Osteocyte (in vitro differentiated cells): ENCODE results near the gene ZNF420. TPM values are rescaled to one million over a fixed set of nuclear protein-coding genes. Genes with fewer than 3 reads are reported as not detected.
"Not testable (repeated sequence)": the region's sequence is repeated elsewhere in the genome, so short reads cannot be mapped to it uniquely, and the experiment has no call there.

Source experiments
- DNase-seq: peaks from one replicate; pipeline ENCODE4 v3.0.0; 2021; ENCODE audit warnings: mixed read lengths; ENCODE audit not compliant: unreplicated experiment; ENCODE audit errors: extremely low spot score
- H3K27ac Mint-ChIP-seq: one replicate; pipeline ENCODE4 v1.8.0; 2021; ENCODE audit warnings: mild to moderate bottlenecking, mixed read lengths; ENCODE audit not compliant: unreplicated experiment
- H3K27me3 Mint-ChIP-seq: one replicate; pipeline ENCODE4 v1.8.0; 2021; ENCODE audit warnings: mixed read lengths; ENCODE audit not compliant: unreplicated experiment
- H3K36me3 Mint-ChIP-seq: one replicate; pipeline ENCODE4 v1.8.0; 2021; ENCODE audit warnings: mixed read lengths; ENCODE audit not compliant: unreplicated experiment
- H3K4me1 Mint-ChIP-seq: one replicate; pipeline ENCODE4 v1.8.0; 2021; ENCODE audit warnings: mixed read lengths; ENCODE audit not compliant: unreplicated experiment
- H3K4me3 Mint-ChIP-seq: one replicate; pipeline ENCODE4 v1.8.0; 2021; ENCODE audit warnings: mild to moderate bottlenecking, moderate library complexity, mixed read lengths; ENCODE audit not compliant: unreplicated experiment
- H3K9me3 Mint-ChIP-seq: one replicate; pipeline ENCODE4 v1.8.0; 2021; ENCODE audit warnings: mixed read lengths; ENCODE audit not compliant: unreplicated experiment
- total RNA-seq: library from RNA; stranded (reverse); gene quantifications from 2 replicates; pipeline ENCODE4 v1.2.1, GENCODE V29; 2021
- TF ChIP-seq, protein P1 (sequence below): fragments of 200-600 bp; sonication (generic); IDR thresholded peaks from 2 replicates; pipeline ENCODE4 v1.5.0; 2021; ENCODE audit warnings: antibody characterized with exemption, mild to moderate bottlenecking, moderate library complexity

The ZNF420 gene
- total RNA-seq, 1 donor from 2014 or later, result 12.0 TPM

DNA sequence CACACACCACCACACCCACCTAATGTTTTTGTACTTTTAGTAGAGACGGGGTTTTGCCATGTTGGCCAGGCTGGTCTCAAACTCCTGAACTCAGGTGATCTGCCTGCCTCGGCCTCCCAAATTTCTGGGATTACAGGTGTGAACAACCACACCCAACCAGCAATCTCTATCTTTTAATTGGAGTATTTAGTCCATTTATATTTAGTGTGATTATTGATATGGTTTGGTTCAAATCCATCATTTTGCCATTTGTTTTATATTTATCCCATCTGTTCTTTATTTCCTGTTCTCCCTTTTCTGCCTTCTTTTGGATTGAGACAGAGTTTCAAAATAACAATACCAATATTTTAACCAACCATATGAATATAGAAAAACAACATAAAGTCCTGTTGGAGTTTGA lies 4.1 kb downstream of the ZNF420 start:
- H3K27ac Mint-ChIP-seq, result no peak overlapping the region
- no peak overlapping the region for H3K4me3 Mint-ChIP-seq
- H3K27me3 Mint-ChIP-seq, result no peaks in the 10 kb centered on the region
- peaks cover 54% of the 10 kb centered on the region for H3K36me3 Mint-ChIP-seq
- H3K9me3 Mint-ChIP-seq, result peaks cover 43% of the 10 kb centered on the region
- TF ChIP-seq, protein P1, sequence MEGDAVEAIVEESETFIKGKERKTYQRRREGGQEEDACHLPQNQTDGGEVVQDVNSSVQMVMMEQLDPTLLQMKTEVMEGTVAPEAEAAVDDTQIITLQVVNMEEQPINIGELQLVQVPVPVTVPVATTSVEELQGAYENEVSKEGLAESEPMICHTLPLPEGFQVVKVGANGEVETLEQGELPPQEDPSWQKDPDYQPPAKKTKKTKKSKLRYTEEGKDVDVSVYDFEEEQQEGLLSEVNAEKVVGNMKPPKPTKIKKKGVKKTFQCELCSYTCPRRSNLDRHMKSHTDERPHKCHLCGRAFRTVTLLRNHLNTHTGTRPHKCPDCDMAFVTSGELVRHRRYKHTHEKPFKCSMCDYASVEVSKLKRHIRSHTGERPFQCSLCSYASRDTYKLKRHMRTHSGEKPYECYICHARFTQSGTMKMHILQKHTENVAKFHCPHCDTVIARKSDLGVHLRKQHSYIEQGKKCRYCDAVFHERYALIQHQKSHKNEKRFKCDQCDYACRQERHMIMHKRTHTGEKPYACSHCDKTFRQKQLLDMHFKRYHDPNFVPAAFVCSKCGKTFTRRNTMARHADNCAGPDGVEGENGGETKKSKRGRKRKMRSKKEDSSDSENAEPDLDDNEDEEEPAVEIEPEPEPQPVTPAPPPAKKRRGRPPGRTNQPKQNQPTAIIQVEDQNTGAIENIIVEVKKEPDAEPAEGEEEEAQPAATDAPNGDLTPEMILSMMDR, result no peak
- DNase-seq, result no peak
- peaks cover 20% of the 10 kb centered on the region for H3K4me1 Mint-ChIP-seq

DNA sequence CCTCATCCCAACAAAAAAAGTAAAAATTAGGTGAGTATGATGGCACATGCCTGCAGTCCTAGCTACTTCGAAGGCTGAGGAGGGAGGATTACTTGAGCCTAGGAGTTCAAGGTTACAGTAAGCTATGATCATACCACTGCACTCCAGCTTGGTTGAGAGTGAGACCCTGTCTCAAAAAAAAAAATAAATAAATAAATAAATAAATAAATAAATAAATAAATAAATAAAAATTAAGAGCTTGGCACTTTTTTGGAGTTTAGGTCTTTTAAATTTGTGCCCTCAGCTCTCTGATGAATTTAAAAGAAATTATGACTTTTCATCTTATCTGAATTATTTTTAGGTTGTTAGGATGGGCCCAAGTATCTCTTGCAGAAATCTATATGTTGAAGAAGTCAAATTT lies 8.9 kb downstream of the ZNF420 start:
- DNase-seq, result no peak
- H3K27me3 Mint-ChIP-seq, result no peaks in the 10 kb centered on the region
- TF ChIP-seq, protein P1, result no peak
- no peak overlapping the region for H3K4me3 Mint-ChIP-seq
- H3K4me1 Mint-ChIP-seq, result no peaks in the 10 kb centered on the region
- peaks cover 55% of the 10 kb centered on the region for H3K9me3 Mint-ChIP-seq
- peaks cover 76% of the 10 kb centered on the region for H3K36me3 Mint-ChIP-seq
- H3K27ac Mint-ChIP-seq, result no peak overlapping the region

DNA sequence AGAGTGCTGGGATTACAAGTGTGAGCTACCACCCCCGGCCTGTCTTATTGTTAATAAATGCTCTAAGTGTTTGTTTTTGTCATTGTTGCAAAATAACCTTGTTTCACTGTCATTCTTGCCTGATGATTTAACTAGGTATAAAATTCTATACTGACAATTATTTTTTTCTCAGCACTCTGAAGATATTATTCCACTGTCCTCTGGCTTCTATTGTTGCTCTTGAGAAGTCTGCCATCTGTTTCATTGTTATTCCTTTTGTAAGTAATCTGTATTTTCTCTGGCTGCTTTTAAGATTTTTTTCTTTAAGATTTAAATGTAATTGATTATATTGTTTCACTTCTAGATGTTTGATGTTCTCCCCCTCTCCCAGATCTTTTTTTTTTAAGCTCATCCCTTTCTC lies 17.6 kb downstream of the ZNF420 start:
- peaks cover 83% of the 10 kb centered on the region for H3K36me3 Mint-ChIP-seq
- DNase-seq, result no peak
- no peak overlapping the region for H3K27ac Mint-ChIP-seq
- no peak overlapping the region for H3K4me3 Mint-ChIP-seq
- TF ChIP-seq, protein P1, result no peak
- H3K4me1 Mint-ChIP-seq, result no peaks in the 10 kb centered on the region
- peaks cover 44% of the 10 kb centered on the region for H3K9me3 Mint-ChIP-seq
- H3K27me3 Mint-ChIP-seq, result no peaks in the 10 kb centered on the region

DNA sequence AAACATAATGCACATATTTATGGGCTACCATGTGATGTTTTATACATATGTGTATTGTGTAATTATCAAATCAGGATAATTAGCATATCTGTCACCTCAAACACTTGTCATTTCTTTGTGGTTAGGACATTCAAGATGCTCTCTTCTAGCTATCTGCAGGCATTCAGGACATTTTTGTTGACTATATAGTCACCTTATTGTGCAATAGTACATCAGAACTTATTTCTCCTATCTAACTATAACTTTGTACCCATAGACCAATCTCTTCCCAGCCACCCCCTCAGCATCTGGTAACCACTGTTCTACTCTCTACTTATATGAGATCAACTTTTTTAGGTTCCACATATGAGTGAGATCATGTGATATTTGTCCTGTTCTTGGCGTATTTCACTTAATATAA lies 20.3 kb downstream of the ZNF420 start:
- Mint-ChIP-seq H3K4me1 (no peaks in the 10 kb centered on the region), H3K4me3 (no peak overlapping the region), H3K36me3 (peaks cover 82% of the 10 kb centered on the region), H3K27me3 (no peaks in the 10 kb centered on the region), H3K27ac (no peak overlapping the region), H3K9me3 (peaks cover 44% of the 10 kb centered on the region)
- no peak for DNase-seq
- TF ChIP-seq, protein P1, result no peak

DNA sequence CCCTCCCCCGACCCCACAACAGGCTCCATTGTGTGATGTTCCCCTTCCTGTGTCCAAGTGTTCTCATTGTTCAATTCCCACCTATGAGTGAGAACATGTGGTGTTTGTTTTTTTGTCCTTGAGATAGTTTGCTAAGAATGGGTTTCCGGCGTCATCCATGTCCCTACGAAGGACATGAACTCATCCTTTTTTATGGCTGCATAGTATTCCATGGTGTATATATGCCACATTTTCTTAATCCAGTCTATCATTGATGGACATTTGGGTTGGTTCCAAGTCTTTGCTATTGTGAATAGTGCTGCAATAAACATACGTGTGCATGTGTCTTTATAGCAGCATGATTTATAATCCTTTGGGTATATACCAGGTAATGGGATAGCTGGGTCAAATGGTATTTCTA lies 25.9 kb downstream of the ZNF420 start:
- H3K27ac Mint-ChIP-seq, H3K4me3 Mint-ChIP-seq, H3K27me3 Mint-ChIP-seq, DNase-seq, H3K4me1 Mint-ChIP-seq: not testable (repeated sequence)
- Mint-ChIP-seq H3K36me3 (peaks cover 85% of the 10 kb centered on the region), H3K9me3 (peaks cover 40% of the 10 kb centered on the region)

DNA sequence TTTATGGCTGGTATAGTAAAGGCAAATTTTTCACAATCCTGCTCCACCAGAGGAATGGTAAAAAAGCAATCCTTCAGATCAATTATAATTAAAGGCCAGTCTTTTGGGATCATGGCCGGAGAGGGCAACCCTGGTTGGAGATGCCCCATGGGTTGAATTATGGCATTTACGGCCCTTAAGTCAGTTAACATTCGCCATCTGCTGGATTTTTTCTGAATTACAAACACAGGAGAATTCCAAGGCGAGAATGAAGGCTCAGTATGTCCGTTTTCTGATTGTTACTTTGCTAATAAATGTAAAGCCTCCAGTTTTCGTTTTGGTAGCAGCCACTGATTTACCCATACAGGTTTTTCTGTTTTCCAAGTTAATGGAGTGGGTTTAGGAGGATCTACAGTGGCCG lies 33.5 kb downstream of the ZNF420 start:
- TF ChIP-seq, protein P1, result peak; percentile 10
- H3K36me3 Mint-ChIP-seq, result peaks cover 91% of the 10 kb centered on the region
- H3K27ac Mint-ChIP-seq, H3K4me1 Mint-ChIP-seq, H3K4me3 Mint-ChIP-seq, DNase-seq, H3K27me3 Mint-ChIP-seq: not testable (repeated sequence)
- peaks cover 72% of the 10 kb centered on the region for H3K9me3 Mint-ChIP-seq
